GM23338 (cell line): ENCODE data around the gene GLRX.

Source experiments
- EZH2 ChIP-seq: fragments of 200-600 bp; sonication (generic); IDR thresholded peaks from one replicate; pipeline ENCODE4 v1.8.0; 2017; ENCODE audit warnings: antibody characterized with exemption, mild to moderate bottlenecking, low read depth; ENCODE audit not compliant: unreplicated experiment
- STAT1 ChIP-seq: IDR thresholded peaks from one replicate; pipeline ENCODE4 v1.6.1; 2016; ENCODE audit warnings: antibody characterized with exemption; ENCODE audit not compliant: unreplicated experiment

DNA sequence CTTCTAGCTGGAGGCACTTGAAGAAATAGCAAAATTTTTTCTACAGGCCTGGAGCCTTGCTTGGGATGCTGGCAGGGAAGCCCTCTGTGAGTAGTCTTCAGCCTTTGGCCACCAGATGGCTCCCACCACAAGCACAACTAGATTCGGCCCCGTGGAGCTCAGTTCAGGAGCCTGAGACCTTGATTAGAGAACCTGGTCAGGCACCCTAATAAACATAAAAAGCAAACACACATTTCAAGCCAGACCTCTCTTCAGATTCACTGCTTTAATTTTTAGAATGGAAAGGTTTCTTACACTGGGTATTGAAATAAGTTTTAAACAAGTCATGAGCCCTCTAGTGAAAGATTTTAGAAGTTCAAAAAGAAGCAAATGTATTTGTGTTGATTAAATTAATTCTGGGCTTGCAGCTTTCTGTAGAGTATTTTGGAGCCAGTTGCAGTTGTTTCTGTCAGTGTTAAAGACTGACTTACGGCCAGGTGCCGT is 41.4 kb downstream of the GLRX start:
- TF ChIP-seq EZH2 (no peak), STAT1 (no peak)
